ENCODE results near the gene PKIB. TPM values are rescaled to one million over a fixed set of nuclear protein-coding genes. Genes with fewer than 3 reads are reported as not detected.

PKIB gene
- total and polyA plus RNA-seq, 2 of the 4 experiments (the other 2 are of a cell fraction): 6.3 to 13.1 TPM

- no peak overlapping the region for H2BK120ac ChIP-seq (ENCODE audit: low read depth, low read length)
- no peak overlapping the region for H3K23ac ChIP-seq (ENCODE audit: low read depth, low read length)
- H3K36me3 ChIP-seq (ENCODE audit: control insufficient read depth, insufficient read depth, low read length): no peaks in the 10 kb centered on the region
- DNase-seq: no peak
- TF ChIP-seq CTCF (conservative IDR thresholded peaks at IDR 0.05; ENCODE audit: low read depth, low read length): no peak
- TF ChIP-seq BHLHE40 (IDR thresholded peaks at IDR 0.05; ENCODE audit: low read depth, low read length): no peak
- no peak for TF ChIP-seq SMC3 (IDR thresholded peaks at IDR 0.05; ENCODE audit: low read depth, low read length)
- TF ChIP-seq RFX5 (IDR thresholded peaks at IDR 0.05; ENCODE audit: low read depth, low read length): no peak
- no peak for TF ChIP-seq CHD1 (IDR thresholded peaks at IDR 0.05; ENCODE audit: low read depth, low read length)
- no peak for TF ChIP-seq RAD21 (IDR thresholded peaks at IDR 0.05; ENCODE audit: low read length)
- TF ChIP-seq MAZ (IDR thresholded peaks at IDR 0.05; ENCODE audit: borderline replicate concordance, low read depth, low read length): no peak
- H3K79me1 ChIP-seq (ENCODE audit: low read depth in 1 of 2, low read length in 2 of 2): no peaks in the 10 kb centered on the region
- H3K4me2 ChIP-seq (ENCODE audit: low read depth, low read length): no peak overlapping the region
- WGBS, 2 experiments (ENCODE audit: extremely low coverage in 2 of 2, insufficient read length in 1 of 2): 80% methylated on average over 1 of the region's 3 CpGs; no CpG with 5 or more reads in 1 of the 2 experiments
- H2AFZ ChIP-seq (replicated peaks; ENCODE audit: low read length, poor library complexity): no peak overlapping the region
- H3K27me3 ChIP-seq (ENCODE audit: control insufficient read depth, insufficient read depth, low read length): no peaks in the 10 kb centered on the region; the same call in 1 of the 2 replicates
- intact Hi-C loops (cut with micrococcal nuclease) (no loop called here), in situ Hi-C loops (cut with MboI; ENCODE audit: low sequenced_read_pairs) (no loop called here), dilution Hi-C loops (cut with HindIII; ENCODE audit: low sequenced_read_pairs, unreplicated experiment) (no loop called here)
- CTCF ChIA-PET: interaction anchor here (1.2 kb wide), 1 partner anchor 10 kb away, joined by 4 read pairs; the partner anchor contains the start of gene PKIB
- no peak overlapping the region for H2BK5ac ChIP-seq (ENCODE audit: low read depth, low read length, poor library complexity, severe bottlenecking)
- H3K9me3 ChIP-seq (ENCODE audit: control insufficient read depth, insufficient read depth, low read length): no peaks in the 10 kb centered on the region
- H4K91ac ChIP-seq (ENCODE audit: insufficient read depth, low read depth, low read length): no peak overlapping the region
- no peak overlapping the region for H2BK15ac ChIP-seq (ENCODE audit: low read depth, low read length)
- no peak overlapping the region for H3K9ac ChIP-seq (ENCODE audit: low read depth, low read length)
- no TSS peak for BruUV-seq (replicated peaks)
- H3K27ac ChIP-seq (ENCODE audit: insufficient read depth, low read length): no peak overlapping the region
- no peak overlapping the region for H4K5ac ChIP-seq (ENCODE audit: low read depth, low read length)
- no peak overlapping the region for H3K14ac ChIP-seq (replicated peaks; ENCODE audit: low read depth, low read length)
- no peak overlapping the region for H2BK20ac ChIP-seq (ENCODE audit: low read depth, low read length)
- H4K20me1 ChIP-seq (ENCODE audit: insufficient read depth, low read length): no peaks in the 10 kb centered on the region
- no peak overlapping the region for H2AK9ac ChIP-seq (replicated peaks; ENCODE audit: low read depth, low read length, poor library complexity)
- H3K9me1 ChIP-seq (ENCODE audit: insufficient read depth, low read length): no peaks in the 10 kb centered on the region
- no peak overlapping the region for H3K18ac ChIP-seq (ENCODE audit: low read depth, low read length)
- H3K56ac ChIP-seq (ENCODE audit: extremely low read depth, insufficient read depth, low read length): no peak overlapping the region
- H3K4me1 ChIP-seq (ENCODE audit: control insufficient read depth, insufficient read depth, low read length): no peaks in the 10 kb centered on the region
- H3K4me3 ChIP-seq (ENCODE audit: insufficient read depth, low read depth, low read length): no peak overlapping the region
- H3K4ac ChIP-seq (ENCODE audit: low read depth, low read length): no peak overlapping the region
- ATAC-seq (ENCODE audit: low read depth): no peak
- H2AK5ac ChIP-seq (ENCODE audit: low read depth, low read length): no peak overlapping the region
- no peak overlapping the region for H4K8ac ChIP-seq (ENCODE audit: low read depth in 2 of 2, low read length in 2 of 2)
- POLR2A ChIA-PET (ENCODE audit: unreplicated experiment): no interaction called here
These were observed 10.2 kb downstream of the PKIB start for GRCh38 chr6:122620428-122620827.

All from IMR-90 (cell line).